ENCODE data around the gene DIPK1C. TPM values are rescaled to one million over a fixed set of nuclear protein-coding genes. Genes with fewer than 3 reads are reported as not detected.
A peak's percentile ranks its signal among the peaks of the same experiment; 100 is the strongest.

DIPK1C gene
- total and polyA plus RNA-seq, 8 donors: 0.12 to 0.25 (median 0.16) TPM; not detected in 5

GRCh38 chr18:74488354-74488753 lies 31.2 kb upstream of the DIPK1C start:
- Histone ChIP-seq H3K9me3 (no peaks in the 10 kb centered on the region), H3K27me3 (no peaks in the 10 kb centered on the region), H3K4me3 (no peak overlapping the region), H3K27ac (no peak overlapping the region), H3K4me1 (no peaks in the 10 kb centered on the region), H3K36me3 (no peaks in the 10 kb centered on the region)
- intact Hi-C loops (cut with DNase I): loop anchor here in 2 of 3 donors (5.0 to 10.0 kb wide), 2 partner anchors 134 to 136 kb away; no protein-coding TSS in a partner anchor
- TF ChIP-seq CTCF (IDR thresholded peaks at IDR 0.05): no peak
- no peak for DNase-seq
- 95 to 96% methylated on average over 8 of the region's 8 CpGs for WGBS, 2 donors
- no peak for ATAC-seq
- FAIRE-seq: no peak

- H3K4me1 ChIP-seq: no peaks in the 10 kb centered on the region
- H3K27me3 ChIP-seq: no peaks in the 10 kb centered on the region
- no peak overlapping the region for H3K27ac ChIP-seq
- WGBS, 2 donors: 86 to 95% methylated on average over 15 of the region's 15 CpGs
- DNase-seq (no peak), ATAC-seq (no peak), FAIRE-seq (no peak)
- no peak overlapping the region for H3K4me3 ChIP-seq
- no peaks in the 10 kb centered on the region for H3K9me3 ChIP-seq
- H3K36me3 ChIP-seq: no peaks in the 10 kb centered on the region
- intact Hi-C loops (cut with DNase I): loop anchor here in 2 of 3 donors (5.0 to 10.0 kb wide), 2 partner anchors 131 to 134 kb away; no protein-coding TSS in a partner anchor
- no peak for TF ChIP-seq CTCF (IDR thresholded peaks at IDR 0.05)
Observed at GRCh38 chr18:74486119-74486849, 29.2 kb upstream of the DIPK1C start.

- DNase-seq (no peak), ATAC-seq (no peak), FAIRE-seq (no peak)
- 95 to 97% methylated on average over 11 of the region's 11 CpGs for WGBS, 2 donors
- intact Hi-C loops (cut with DNase I): loop anchor here in 1 of 3 donors (10.0 kb wide), 1 partner anchor 128 kb away; no protein-coding TSS in a partner anchor
- no peaks in the 10 kb centered on the region for H3K27me3 ChIP-seq
- no peak overlapping the region for H3K4me3 ChIP-seq
- TF ChIP-seq CTCF (IDR thresholded peaks at IDR 0.05): no peak
- no peaks in the 10 kb centered on the region for H3K36me3 ChIP-seq
- no peaks in the 10 kb centered on the region for H3K9me3 ChIP-seq
- H3K27ac ChIP-seq: no peak overlapping the region
- H3K4me1 ChIP-seq: peaks cover 0 to 9% (median 0%) of the 10 kb centered on the region in 3 donors
Observed at GRCh38 chr18:74482697-74483096, 25.6 kb upstream of the DIPK1C start.

GRCh38 chr18:74480149-74480651 lies 23.1 kb upstream of the DIPK1C start:
- ATAC-seq: peak; percentile 8 to 65 (median 49)

More at GRCh38 chr18:74480149-74480651, 23.1 kb upstream of the DIPK1C start:
- 69 to 72% methylated on average over 7 of the region's 7 CpGs for WGBS, 2 donors
- no peak for TF ChIP-seq CTCF (IDR thresholded peaks at IDR 0.05)
- H3K4me1 ChIP-seq: peaks cover 0 to 9% (median 0%) of the 10 kb centered on the region in 3 donors
- FAIRE-seq (no peak), DNase-seq (no peak)
- intact Hi-C loops (cut with DNase I): loop anchor here in 1 of 3 donors (10.0 kb wide), 1 partner anchor 125 kb away; no protein-coding TSS in a partner anchor
- no peaks in the 10 kb centered on the region for H3K36me3 ChIP-seq
- peak overlapping the region in 2 of 4 donors; percentile 43 to 48 for H3K27ac ChIP-seq
- H3K4me3 ChIP-seq: no peak overlapping the region
- H3K27me3 ChIP-seq: no peaks in the 10 kb centered on the region
- H3K9me3 ChIP-seq: no peaks in the 10 kb centered on the region

Data from pancreas (tissue), 10 donors.